GM15510 (cell line): ENCODE results near the gene NPM1.

Source experiments
- POLR2A ChIP-seq: IDR thresholded peaks from 3 replicates; pipeline ENCODE4 v1.6.1; 2011; ENCODE audit warnings: borderline replicate concordance; ENCODE audit not compliant: insufficient read length; ENCODE audit errors: extremely low read depth

NPM1 gene, protein sequence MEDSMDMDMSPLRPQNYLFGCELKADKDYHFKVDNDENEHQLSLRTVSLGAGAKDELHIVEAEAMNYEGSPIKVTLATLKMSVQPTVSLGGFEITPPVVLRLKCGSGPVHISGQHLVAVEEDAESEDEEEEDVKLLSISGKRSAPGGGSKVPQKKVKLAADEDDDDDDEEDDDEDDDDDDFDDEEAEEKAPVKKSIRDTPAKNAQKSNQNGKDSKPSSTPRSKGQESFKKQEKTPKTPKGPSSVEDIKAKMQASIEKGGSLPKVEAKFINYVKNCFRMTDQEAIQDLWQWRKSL

DNA sequence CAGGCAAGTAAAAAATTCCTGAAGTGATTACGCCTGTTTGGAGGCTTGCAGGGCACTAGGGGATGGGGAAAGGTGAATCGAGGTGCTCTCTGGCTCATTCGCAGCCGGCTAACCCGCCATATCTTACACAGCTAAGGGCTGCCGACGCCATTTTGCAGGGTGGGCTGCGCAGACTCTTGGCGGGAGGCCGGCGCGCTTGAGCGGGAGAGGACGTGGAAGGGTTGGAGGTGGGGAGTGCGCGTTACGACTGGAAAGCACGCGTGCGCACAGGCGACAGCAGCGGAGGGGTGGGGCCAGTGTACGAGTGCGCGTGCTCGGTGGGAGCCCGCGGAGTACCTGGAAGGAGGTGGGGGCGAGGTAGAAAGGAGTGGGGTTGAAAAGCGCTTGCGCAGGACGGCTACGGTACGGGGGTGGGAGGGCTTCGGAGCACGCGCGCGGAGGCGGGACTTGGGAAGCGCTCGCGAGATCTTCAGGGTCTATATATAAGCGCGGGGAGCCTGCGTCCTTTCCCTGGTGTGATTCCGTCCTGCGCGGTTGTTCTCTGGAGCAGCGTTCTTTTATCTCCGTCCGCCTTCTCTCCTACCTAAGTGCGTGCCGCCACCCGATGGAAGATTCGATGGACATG is at the start of gene NPM1:
NPM1 (plus strand) TSS at position 505 of the 625 bp plus-strand sequence; CDS start at position 605, 100 bp downstream.
- peak; percentile 96 for TF ChIP-seq POLR2A

DNA sequence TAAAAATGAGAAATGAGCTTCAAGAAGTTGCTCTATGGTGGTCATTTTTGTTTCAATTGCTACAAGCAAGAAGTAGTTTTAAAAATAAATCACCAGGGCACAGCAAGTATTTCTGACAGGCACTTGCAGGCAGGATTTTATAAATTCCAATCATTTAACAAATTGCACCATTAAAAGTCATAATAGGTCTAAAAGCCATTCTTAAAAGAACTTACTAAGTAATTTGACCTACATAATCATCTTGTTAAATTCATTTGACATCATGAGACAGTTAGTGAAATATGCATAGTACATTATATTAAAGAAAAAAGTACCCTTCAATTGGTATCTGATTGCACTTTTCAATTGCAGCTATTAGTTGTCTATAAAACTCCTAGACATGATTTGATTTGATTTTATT is 47.6 kb upstream of the NPM1 start:
- no peak for TF ChIP-seq POLR2A

DNA sequence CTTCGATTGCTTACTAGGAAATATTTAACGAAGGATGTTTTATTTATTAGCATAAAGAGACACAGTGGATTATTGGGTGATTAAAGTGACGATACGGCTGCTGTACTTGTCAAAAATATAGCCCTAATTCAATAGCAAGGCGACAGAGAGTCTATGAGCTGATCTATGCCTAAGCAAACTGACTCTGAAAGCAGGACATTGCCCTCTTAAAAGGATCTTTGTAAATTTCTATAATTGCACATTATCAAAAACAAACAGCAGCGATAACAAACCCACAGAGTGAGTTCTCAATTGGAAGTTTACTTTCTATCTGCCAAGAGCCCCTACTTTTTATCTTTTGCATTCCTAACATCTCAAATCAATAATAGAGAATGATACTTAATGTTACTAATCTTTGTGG is 47.2 kb upstream of the NPM1 start:
- TF ChIP-seq POLR2A, result no peak

DNA sequence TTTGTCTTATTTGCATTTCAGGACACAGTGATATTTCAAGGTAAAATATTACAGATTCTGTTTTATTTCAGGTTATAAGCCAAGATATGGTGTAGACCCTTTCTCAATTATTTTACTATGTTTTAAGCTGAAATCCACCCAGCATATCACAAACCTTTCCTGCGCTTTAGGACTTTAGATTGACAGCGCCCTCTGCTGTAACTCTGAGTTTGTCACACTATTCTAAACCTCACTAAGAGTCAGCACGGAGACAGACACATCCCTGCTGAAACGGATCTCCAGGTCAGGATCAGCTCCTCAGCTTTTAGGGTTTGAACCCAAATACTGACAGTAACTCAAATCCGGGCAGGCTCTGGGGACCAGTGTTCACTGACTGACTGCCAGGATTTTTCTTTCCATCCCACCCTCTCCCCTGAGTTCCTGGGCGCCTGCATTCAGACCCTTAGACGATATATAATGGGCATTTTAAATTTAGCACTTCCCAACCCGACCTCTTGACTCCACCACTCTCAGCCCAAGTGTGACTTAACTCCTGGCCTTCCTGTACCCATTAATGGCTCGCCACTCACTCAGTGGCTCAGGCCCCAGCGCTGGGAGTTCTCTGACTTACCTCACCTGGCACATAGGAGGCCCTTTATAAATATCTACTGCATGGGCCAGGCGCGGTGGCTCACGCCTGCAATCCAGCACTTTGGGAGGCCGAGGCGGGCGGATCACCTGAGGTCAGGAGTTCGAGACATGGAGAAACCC is 45.1 kb upstream of the NPM1 start:
- TF ChIP-seq POLR2A, result no peak

GRCh38 chr5:171344936-171345608 is 42.6 kb upstream of the NPM1 start:
- TF ChIP-seq POLR2A, result no peak

- no peak for TF ChIP-seq POLR2A
Measured at GRCh38 chr5:171351536-171352073, 36.0 kb upstream of the NPM1 start.

DNA sequence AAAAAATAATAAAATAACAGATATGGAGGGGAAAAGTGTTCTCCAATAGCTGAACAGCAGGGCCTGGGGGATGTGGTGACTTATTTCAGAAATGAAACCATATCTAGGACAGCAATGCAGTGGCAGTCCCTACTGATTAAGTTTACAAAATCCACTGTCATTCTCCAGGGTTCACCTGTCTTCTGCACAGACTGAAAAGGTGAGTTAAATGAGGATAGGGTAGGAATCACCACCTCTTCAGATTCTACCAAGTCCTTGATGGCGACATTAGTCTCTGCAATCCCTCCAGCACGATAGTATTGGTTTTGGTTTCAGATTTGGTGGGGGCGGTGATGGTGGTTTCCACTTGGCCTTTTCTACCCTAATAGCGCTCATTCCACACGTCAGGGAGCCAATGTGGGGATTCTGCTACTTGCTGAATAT is 32.3 kb upstream of the NPM1 start:
- TF ChIP-seq POLR2A, result no peak

- no peak for TF ChIP-seq POLR2A
Measured at GRCh38 chr5:171357843-171358242, 29.8 kb upstream of the NPM1 start.

GRCh38 chr5:171363846-171364245 is 23.8 kb upstream of the NPM1 start:
- no peak for TF ChIP-seq POLR2A

DNA sequence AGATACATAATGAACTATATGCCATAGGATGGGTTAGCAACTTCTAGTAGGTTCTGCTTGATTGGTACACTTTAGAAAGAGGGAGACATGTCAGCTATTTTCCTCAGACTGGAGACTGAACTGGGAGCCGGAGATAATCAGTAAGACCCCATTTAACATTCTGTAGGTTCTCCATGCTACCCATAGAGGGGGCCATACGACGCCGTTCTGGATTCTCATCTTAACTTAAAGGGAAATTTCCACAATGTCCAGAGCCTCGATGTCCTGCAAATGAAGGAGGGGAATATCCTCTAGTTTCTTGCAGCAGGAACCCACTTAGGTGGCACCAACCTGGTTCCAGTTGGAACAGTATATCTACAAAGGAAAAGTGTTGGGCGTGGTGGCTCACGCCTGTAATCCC is 22.3 kb upstream of the NPM1 start:
- TF ChIP-seq POLR2A, result no peak

DNA sequence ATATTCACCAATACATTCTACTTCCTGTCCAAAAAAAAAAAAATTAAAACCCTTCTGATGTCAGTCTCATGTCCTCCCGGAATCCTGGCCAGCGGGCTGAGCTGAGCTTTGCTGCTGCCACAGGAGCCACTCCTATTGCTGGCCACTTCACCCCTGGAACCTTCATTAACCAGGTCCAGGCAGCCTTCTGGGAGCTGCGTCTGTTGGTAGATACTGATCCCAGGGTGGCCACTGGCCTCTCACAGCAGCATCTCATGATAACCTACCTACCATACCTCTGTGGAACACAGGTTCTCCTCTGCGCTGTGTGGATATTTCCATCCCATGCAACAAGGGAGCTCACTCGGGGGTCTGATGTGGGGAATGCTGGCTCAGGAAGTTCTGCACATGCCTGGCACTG is 21.0 kb upstream of the NPM1 start:
- TF ChIP-seq POLR2A, result no peak

GRCh38 chr5:171367424-171368370 is 20.0 kb upstream of the NPM1 start:
- no peak for TF ChIP-seq POLR2A

- TF ChIP-seq POLR2A, result no peak
Measured at GRCh38 chr5:171369056-171369455, 18.6 kb upstream of the NPM1 start.

DNA sequence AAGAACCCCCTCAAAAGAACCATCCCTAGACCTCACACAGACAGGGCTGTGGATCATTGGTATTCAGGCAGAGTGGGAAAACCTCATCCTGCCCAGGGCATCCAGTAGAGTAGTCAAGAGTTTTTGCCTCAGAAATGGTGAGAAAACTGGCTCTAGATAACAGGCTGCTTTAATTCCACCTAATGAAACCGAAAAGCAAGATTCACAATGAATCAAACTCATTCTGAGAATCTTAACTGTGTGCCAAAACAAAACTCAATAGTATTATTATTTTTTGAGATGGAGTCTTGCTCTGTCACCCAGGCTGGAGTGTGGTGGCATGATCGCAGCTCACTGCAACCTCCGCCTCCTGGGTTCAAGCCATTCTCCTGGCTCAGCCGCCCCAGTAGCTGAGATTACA is 17.8 kb upstream of the NPM1 start:
- no peak for TF ChIP-seq POLR2A
